IPS-NIHi7 (cell line): Measurements from ENCODE around the gene DMWD.
"Not testable (repeated sequence)": the region's sequence is repeated elsewhere in the genome, so short reads cannot be mapped to it uniquely, and the experiment has no call there.

Experiments
- DNase-seq: peaks from one replicate; pipeline ENCODE4 v3.0.0; 2012; ENCODE audit warnings: mixed read lengths; ENCODE audit errors: extremely low spot score

Gene DMWD

DNA sequence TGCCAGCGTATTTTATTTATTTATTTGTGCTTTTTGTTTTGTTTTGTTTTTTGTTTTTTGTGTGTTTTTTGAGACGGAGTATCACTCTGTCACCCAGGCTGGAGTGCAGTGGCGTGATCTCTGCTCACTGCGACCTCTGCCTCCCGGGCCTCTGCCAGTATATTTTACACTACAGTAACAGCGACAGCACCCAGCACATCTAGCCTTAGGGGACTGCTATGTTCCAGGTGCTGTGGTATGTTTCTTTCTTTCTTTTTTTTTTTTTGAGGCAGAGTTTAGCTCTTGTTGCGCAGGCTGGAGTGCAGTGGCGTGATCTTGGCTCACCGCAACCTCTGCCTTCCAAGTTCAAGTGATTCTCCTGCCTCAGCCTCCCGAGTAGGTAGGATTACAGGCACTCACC is 41.2 kb downstream of the DMWD start:
- not testable (repeated sequence) for DNase-seq

GRCh38 chr19:45747513-45747912 is 45.1 kb downstream of the DMWD start:
- no peak for DNase-seq

DNA sequence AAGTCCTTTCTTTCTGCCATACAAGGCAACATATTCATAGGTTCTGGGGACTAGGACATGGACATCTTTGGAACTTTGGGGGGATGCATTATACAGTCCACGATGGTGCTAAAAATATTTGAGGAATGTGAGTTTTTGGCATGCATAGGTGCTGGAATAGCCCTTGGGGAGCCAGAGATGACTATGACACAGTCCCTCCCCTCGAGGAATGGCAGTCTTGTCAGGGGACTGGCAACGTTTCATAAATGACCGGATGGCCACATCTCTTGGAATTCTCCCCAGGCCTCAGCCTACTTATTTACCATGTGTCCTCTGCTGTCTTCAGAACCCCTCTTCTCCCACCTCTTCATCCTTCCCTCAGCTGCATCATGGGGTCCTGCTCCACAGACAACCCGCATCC is 45.8 kb downstream of the DMWD start:
- no peak for DNase-seq

- no peak for DNase-seq
Observed at GRCh38 chr19:45745606-45746005, 47.0 kb downstream of the DMWD start.

DNA sequence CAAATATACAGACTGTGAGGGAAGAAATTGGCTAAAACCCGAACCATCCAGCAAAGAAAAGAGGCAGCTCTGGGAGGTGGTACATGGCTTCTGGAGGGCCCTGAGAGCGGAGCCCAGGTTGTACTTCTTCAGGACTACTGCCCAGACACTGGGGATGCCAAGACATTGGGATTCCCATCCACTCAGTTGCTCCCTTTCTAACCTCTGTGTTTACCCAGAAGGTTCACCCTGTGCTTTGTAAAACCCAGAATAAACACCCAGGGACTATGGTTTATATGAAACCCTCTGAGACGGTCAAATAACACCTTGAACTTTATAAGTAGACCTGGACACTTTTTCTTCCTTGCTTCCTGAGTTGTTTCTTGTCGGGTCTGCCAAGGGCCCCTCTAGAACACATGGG is 49.7 kb downstream of the DMWD start:
- peak; percentile 6 for DNase-seq

DNA sequence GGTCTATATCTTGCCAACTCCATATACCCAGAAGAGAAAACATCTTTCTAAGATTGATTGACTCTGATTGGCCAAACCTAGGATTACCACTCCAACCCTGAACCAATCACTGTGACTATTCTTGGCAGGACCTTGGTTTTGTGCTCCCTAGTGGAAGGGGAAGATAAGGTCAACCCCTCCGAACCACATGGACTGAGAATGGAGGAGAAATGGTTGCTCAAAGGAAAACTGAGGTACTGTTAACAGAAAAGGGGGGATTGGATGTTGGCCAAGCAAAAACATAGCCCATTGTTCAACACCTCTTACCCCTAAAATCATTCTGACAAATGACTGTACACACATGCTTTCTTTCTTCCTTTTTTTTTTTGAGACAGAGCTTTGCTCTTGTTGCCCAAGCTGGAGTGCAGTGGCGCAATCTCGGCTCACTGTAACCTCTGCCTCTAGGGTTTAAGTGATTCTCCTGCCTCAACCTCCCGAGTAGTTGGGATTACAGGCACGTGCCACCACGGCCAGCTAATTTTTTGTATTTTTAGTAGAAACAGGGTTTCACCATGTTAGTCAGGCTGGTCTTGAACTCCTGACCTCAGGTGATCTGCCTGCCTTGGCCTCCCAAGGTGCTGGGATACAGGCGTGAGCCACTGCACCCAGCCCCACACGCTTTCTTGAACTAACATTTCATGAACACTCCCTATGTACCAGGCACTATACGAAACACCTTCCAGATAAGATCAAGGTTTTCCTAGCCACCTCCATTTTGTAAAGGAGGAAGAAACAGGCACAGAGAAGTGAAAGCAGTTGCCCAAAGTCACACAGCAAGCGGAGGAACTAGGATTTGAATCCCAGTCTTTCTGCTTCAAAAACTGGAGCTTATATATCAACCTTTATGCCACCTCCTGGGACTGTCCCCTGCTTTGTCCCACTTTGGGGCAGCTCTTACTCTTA is 52.9 kb downstream of the DMWD start:
- no peak for DNase-seq

DNA sequence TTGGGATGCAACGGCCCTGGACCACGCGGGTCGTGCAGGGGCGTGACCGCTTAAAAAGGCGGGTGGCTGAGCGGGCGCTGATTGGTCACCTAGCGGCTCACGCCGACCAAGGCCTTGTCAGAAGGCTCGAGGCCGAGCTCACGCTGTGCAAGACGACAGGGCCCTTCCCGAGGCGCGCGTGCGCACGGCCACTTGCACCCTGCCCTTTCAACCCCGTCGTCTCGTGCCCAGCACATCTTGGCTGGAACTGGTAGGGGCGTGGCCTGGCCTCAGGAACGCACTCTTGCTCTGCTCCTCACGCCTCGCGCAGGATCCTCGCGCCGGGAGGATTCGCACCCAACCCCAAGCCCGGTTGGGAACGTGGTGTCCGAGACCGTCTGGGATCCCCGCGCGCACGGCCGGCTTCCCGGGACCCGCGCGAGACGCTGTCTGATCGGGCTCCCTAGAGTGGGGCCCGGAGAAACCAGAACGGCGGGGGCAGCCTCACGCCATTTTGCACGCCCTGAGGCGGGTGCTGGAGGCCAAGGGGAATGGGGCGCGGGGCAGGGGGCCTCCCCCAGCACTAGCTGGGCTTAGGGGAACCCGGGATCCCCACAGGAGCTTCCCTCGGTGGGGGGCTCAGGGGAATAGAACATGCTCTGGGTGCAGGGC is 59.4 kb downstream of the DMWD start, which contains the start of gene MEIOSIN:
TSS of gene MEIOSIN (plus strand) at position 280 of the 651 bp plus-strand sequence. CDS start 1,938 bp downstream, outside the sequence.
- DNase-seq, result no peak
